ENCODE data around the gene EFHC1.

DNA sequence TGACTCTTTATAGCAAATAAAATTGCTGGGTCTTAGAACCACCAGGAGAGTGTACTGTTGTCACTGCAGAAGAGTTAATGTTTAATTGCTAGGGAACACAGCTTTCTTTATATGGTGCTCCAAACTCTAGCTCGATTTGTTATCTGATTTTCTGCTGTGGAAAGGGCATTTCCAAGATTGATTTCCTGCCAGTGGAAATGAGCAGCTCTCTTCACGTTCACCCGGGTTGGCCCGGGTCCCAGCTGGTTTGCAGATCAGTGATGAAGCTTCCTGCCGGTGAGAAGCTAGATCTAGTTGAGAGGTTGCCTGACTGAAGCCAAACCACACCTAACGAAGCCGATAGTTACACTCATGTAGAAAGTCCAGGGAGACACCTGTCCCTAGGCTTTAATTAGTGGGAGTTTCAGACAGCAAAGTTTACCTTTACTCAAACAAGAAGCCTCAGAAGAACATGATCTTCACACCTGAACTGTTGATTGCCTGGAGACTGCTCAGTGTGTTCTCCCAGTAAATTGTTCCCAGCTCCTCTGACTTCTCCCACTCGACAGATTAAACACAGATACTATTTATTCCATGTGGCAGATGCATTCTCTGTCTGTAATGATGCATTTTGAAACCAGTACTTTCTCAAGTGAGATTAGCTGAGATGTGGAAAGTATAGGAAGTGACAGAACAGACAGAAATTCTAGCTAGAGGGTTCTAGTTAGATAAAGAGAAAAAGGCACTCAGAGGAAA is 30.3 kb upstream of the EFHC1 start:
- TF ChIP-seq, protein P1, sequence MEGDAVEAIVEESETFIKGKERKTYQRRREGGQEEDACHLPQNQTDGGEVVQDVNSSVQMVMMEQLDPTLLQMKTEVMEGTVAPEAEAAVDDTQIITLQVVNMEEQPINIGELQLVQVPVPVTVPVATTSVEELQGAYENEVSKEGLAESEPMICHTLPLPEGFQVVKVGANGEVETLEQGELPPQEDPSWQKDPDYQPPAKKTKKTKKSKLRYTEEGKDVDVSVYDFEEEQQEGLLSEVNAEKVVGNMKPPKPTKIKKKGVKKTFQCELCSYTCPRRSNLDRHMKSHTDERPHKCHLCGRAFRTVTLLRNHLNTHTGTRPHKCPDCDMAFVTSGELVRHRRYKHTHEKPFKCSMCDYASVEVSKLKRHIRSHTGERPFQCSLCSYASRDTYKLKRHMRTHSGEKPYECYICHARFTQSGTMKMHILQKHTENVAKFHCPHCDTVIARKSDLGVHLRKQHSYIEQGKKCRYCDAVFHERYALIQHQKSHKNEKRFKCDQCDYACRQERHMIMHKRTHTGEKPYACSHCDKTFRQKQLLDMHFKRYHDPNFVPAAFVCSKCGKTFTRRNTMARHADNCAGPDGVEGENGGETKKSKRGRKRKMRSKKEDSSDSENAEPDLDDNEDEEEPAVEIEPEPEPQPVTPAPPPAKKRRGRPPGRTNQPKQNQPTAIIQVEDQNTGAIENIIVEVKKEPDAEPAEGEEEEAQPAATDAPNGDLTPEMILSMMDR (IDR thresholded peaks at IDR 0.05) = no peak
- TF ChIP-seq POLR2A (IDR thresholded peaks at IDR 0.05) = no peak
- no peak for TF ChIP-seq EP300 (IDR thresholded peaks at IDR 0.05)
